Panc1 (cell line): ENCODE data around the gene AP2B1. TPM values are rescaled to one million over a fixed set of nuclear protein-coding genes. Genes with fewer than 3 reads are reported as not detected.

Experiments
- ATAC-seq: fragments of 200-7000 bp; cut with Tn5 transposase; 2 replicates; pipeline ENCODE4 v1.9.1; 2020; ENCODE audit warnings: mild to moderate bottlenecking, moderate library complexity
- BruUV-seq: library from RNA; stranded (reverse); fragments of 400-500 nt; replicated peaks from 2 replicates; lab custom pipeline; 2021; lab: Mats Ljungman, UMichigan
- CTCF ChIA-PET: fragments of 300-600 bp; sonication (Branson Sonifier 250); formaldehyde crosslinking; loops from one replicate; lab custom pipeline; 2022; ENCODE audit warnings: antibody characterized with exemption; lab: Charles Lee
- POLR2A ChIA-PET: fragments of 300-600 bp; sonication (Branson Sonifier 250); formaldehyde crosslinking; loops from one replicate; lab custom pipeline; 2022; ENCODE audit warnings: antibody characterized with exemption; lab: Charles Lee
- DNase-seq: peaks from one replicate; pipeline ENCODE4 v3.0.0-alpha.2; 2010; ENCODE audit warnings: low read depth, low spot score
- H3K27ac ChIP-seq: 2 replicates; pipeline ENCODE4 v1.5.1; 2011; ENCODE audit warnings: mild to moderate bottlenecking, low read length, inconsistent platforms
- H3K27me3 ChIP-seq: fragments of 200-500 bp; sonication (Bioruptor generic); 2 replicates; pipeline ENCODE4 v1.6.0; 2014; ENCODE audit warnings: low read length, inconsistent platforms; ENCODE audit not compliant: control insufficient read depth, insufficient read depth
- H3K36me3 ChIP-seq: fragments of 200-500 bp; sonication (Bioruptor generic); 2 replicates; pipeline ENCODE4 v1.5.1; 2014; ENCODE audit warnings: inconsistent platforms, mild to moderate bottlenecking, low read length, moderate library complexity; ENCODE audit not compliant: control insufficient read depth, insufficient read depth
- H3K4me1 ChIP-seq: 2 replicates; pipeline ENCODE4 v1.5.1; 2011; ENCODE audit warnings: inconsistent platforms, mild to moderate bottlenecking, low read length, moderate library complexity; ENCODE audit not compliant: control insufficient read depth, insufficient read depth
- H3K4me3 ChIP-seq, 2 experiments: 2 replicates each; pipeline ENCODE4 v1.5.1; 2011 to 2012; ENCODE audit warnings: low read depth in 2 of 2, low read length in 2 of 2, mild to moderate bottlenecking in 2 of 2, inconsistent platforms in 1 of 2, moderate library complexity in 1 of 2
- H3K9me3 ChIP-seq: fragments of 200-500 bp; sonication (Bioruptor generic); 2 replicates; pipeline ENCODE4 v1.5.1; 2014; ENCODE audit warnings: low read depth, mild to moderate bottlenecking, inconsistent platforms, low read length, moderate library complexity; ENCODE audit not compliant: control insufficient read depth, insufficient read depth
- CTCF ChIP-seq: fragments of 450-650 bp; IDR thresholded peaks from 2 replicates; pipeline ENCODE4 v1.5.1; 2017; ENCODE audit warnings: mild to moderate bottlenecking
- POLR2AphosphoS5 ChIP-seq: IDR thresholded peaks from 2 replicates; pipeline ENCODE4 v1.6.1; 2012; ENCODE audit warnings: mild to moderate bottlenecking, low read depth, low read length, moderate library complexity
- REST ChIP-seq, 2 experiments: IDR thresholded peaks; 2 replicates each; pipeline ENCODE4 v1.6.1; 2011 to 2012; ENCODE audit warnings: low read depth in 2 of 2, control low read depth in 1 of 2, low read length in 1 of 2, mild to moderate bottlenecking in 1 of 2, moderate library complexity in 1 of 2; ENCODE audit not compliant: insufficient read depth in 1 of 2
- SIN3A ChIP-seq: IDR thresholded peaks from 2 replicates; pipeline ENCODE4 v1.6.1; 2012; ENCODE audit warnings: low read depth, mild to moderate bottlenecking, low read length, moderate library complexity, borderline replicate concordance; ENCODE audit not compliant: insufficient read depth
- TCF7L2 ChIP-seq: IDR thresholded peaks from 2 replicates; pipeline ENCODE4 v1.6.1; 2011; ENCODE audit warnings: mild to moderate bottlenecking, low read depth, low read length, inconsistent platforms
- in situ Hi-C: cut with HindIII; loops from 2 replicates; pipeline ENCODE4 v1.10.0; 2016; ENCODE audit warnings: low sequenced_read_pairs, low pct_unique_long_range_greater_than_20kb
- intact Hi-C: fragments of 100-400 bp; cut with micrococcal nuclease; formaldehyde crosslinking; loops from one replicate; pipeline ENCODE4 v1.10.0; 2022; ENCODE audit not compliant: unreplicated experiment
- total RNA-seq: library from RNA; stranded (reverse); gene quantifications from one replicate; pipeline ENCODE4 v1.2.1, GENCODE V29; 2021; ENCODE audit not compliant: unreplicated experiment

AP2B1 gene
- total RNA-seq, 1 experiment from 2014 or later: 446 TPM

GRCh38 chr17:35596072-35596471 is 8.9 kb downstream of the AP2B1 start:
- in situ Hi-C loops (no loop called here), intact Hi-C loops (loop anchor here (10.0 kb wide), 1 partner anchor 59 kb away; no protein-coding TSS in a partner anchor)
- Histone ChIP-seq H3K4me3 (no peak overlapping the region), H3K36me3 (peaks cover 64% of the 10 kb centered on the region), H3K9me3 (no peaks in the 10 kb centered on the region), H3K27ac (no peak overlapping the region), H3K27me3 (no peaks in the 10 kb centered on the region), H3K4me1 (peaks cover 22% of the 10 kb centered on the region)
- POLR2A ChIA-PET: no interaction called here
- DNase-seq: no peak
- no peak for ATAC-seq
- no TSS peak for BruUV-seq
- TF ChIP-seq POLR2AphosphoS5: no peak
- TF ChIP-seq REST (IDR thresholded peaks at IDR 0.05; ENCODE audit: insufficient read depth in 1 of 2, low read depth in 2 of 2, low read length in 1 of 2): no peak
- TF ChIP-seq SIN3A: no peak
- TF ChIP-seq TCF7L2: no peak
- no peak for TF ChIP-seq CTCF
- CTCF ChIA-PET: interaction anchor here (0.7 kb wide), 2 partner anchors 28 to 30 kb away, joined by 3 read pairs; no protein-coding TSS in a partner anchor

DNA sequence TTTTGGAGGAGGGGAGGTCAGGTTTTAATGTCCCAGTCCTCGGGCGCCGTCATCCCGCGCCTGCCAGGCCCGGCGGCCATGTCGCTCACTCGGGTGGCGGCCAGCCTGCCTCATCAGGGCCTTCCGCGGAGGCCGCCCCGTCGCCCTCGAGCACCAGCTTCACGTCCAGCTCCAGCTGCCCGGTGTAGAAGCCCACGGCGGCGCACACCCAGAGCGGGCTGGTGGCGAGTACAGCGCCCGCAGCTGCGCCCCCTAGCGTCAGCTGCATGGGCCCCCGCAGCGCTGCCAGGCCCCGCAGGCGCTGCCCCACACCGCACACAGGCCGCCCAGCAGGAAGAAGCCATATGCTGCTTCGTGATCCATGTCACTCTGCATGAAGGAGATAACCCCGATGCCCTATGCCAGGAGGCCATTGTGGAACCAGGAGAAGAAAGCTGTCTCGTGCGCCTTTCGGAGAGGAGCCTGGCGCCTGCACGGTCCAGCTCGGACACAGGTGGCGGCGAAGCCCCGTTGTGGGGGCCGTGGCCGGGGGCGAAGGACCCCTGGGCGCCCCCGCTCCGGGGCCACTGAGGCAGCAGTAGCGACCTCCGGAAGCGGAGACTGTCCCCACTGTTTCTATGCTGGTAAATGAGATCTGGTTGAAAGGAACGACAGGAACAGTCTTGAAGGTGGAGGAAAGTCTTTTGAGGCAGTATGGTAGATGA is 9.6 kb downstream of the AP2B1 start:
- CTCF ChIA-PET: interaction anchor here (0.7 kb wide), 2 partner anchors 29 to 31 kb away, joined by 3 read pairs; no protein-coding TSS in a partner anchor

GRCh38 chr17:35597604-35598003 is 10.5 kb downstream of the AP2B1 start:
- Histone ChIP-seq H3K4me1 (peaks cover 10% of the 10 kb centered on the region), H3K36me3 (peaks cover 75% of the 10 kb centered on the region), H3K9me3 (no peaks in the 10 kb centered on the region), H3K27me3 (no peaks in the 10 kb centered on the region), H3K27ac (no peak overlapping the region), H3K4me3 (no peak overlapping the region)
- in situ Hi-C loops (no loop called here), intact Hi-C loops (loop anchor here (10.0 kb wide), 1 partner anchor 57 kb away; no protein-coding TSS in a partner anchor)
- POLR2A ChIA-PET: no interaction called here
- DNase-seq (no peak), ATAC-seq (no peak)
- CTCF ChIA-PET: no interaction called here
- TF ChIP-seq REST (IDR thresholded peaks at IDR 0.05; ENCODE audit: insufficient read depth in 1 of 2, low read depth in 2 of 2, low read length in 1 of 2): no peak
- no peak for TF ChIP-seq POLR2AphosphoS5
- TF ChIP-seq TCF7L2: no peak
- no peak for TF ChIP-seq CTCF
- no peak for TF ChIP-seq SIN3A
- no TSS peak for BruUV-seq

More for the DNA sequence above, 9.6 kb downstream of the AP2B1 start:
- DNase-seq: no peak
- Histone ChIP-seq H3K27ac (no peak overlapping the region), H3K9me3 (no peaks in the 10 kb centered on the region), H3K4me1 (peaks cover 16% of the 10 kb centered on the region), H3K4me3 (no peak overlapping the region), H3K27me3 (no peaks in the 10 kb centered on the region), H3K36me3 (peaks cover 68% of the 10 kb centered on the region)
- BruUV-seq: no TSS peak
- in situ Hi-C loops: no loop called here
- ATAC-seq: peak; percentile 37; the same call in 1 of the 2 replicates
- peak; percentile 10; the same call in 1 of the 2 replicates for TF ChIP-seq POLR2AphosphoS5
- TF ChIP-seq TCF7L2: no peak
- POLR2A ChIA-PET: no interaction called here
- intact Hi-C loops: loop anchor here (10.0 kb wide), 1 partner anchor 58 kb away; no protein-coding TSS in a partner anchor
